ENCODE measurements around the gene PTCH1.

Gene PTCH1

GRCh38 chr9:95459851-95460517 is 56.8 kb downstream of the PTCH1 start:
- no peak for TF ChIP-seq CTCF (IDR thresholded peaks at IDR 0.05)
- no peak overlapping the region for H3K4me3 ChIP-seq
- no peak for DNase-seq (ENCODE audit: low spot score)
- no peak overlapping the region for H3K27ac ChIP-seq

GRCh38 chr9:95459178-95459577 is 57.6 kb downstream of the PTCH1 start:
- no peak for TF ChIP-seq CTCF (IDR thresholded peaks at IDR 0.05)
- H3K27ac ChIP-seq: no peak overlapping the region
- no peak for DNase-seq (ENCODE audit: low spot score)
- no peak overlapping the region for H3K4me3 ChIP-seq

- Histone ChIP-seq H3K27ac (no peak overlapping the region), H3K4me3 (no peak overlapping the region)
- no peak for TF ChIP-seq CTCF (IDR thresholded peaks at IDR 0.05)
- DNase-seq (ENCODE audit: low spot score): no peak
These were observed 58.1 kb downstream of the PTCH1 start for GRCh38 chr9:95458666-95459065.

- no peak for TF ChIP-seq CTCF (IDR thresholded peaks at IDR 0.05)
- Histone ChIP-seq H3K27ac (no peak overlapping the region), H3K4me3 (no peak overlapping the region)
- no peak for DNase-seq (ENCODE audit: low spot score)
These were observed 59.0 kb downstream of the PTCH1 start for GRCh38 chr9:95457769-95458168.

GRCh38 chr9:95455714-95456113 is 61.1 kb downstream of the PTCH1 start:
- Histone ChIP-seq H3K27ac (no peak overlapping the region), H3K4me3 (no peak overlapping the region)
- no peak for TF ChIP-seq CTCF (IDR thresholded peaks at IDR 0.05)
- DNase-seq (ENCODE audit: low spot score): no peak

- no peak overlapping the region for H3K27ac ChIP-seq
- no peak for DNase-seq (ENCODE audit: low spot score)
- no peak overlapping the region for H3K4me3 ChIP-seq
- no peak for TF ChIP-seq CTCF (IDR thresholded peaks at IDR 0.05)
These were observed 64.6 kb downstream of the PTCH1 start for GRCh38 chr9:95452176-95452575.

GRCh38 chr9:95451065-95451426 is 65.7 kb downstream of the PTCH1 start:
- no peak overlapping the region for H3K27ac ChIP-seq
- no peak overlapping the region for H3K4me3 ChIP-seq
- no peak for DNase-seq (ENCODE audit: low spot score)
- TF ChIP-seq CTCF (IDR thresholded peaks at IDR 0.05): no peak

Data from coronary artery (tissue), 2 donors.